Astrocyte of the spinal cord (primary cell): ENCODE measurements around the gene LAMTOR3.

ENCODE experiments used
- DNase-seq: peaks from one replicate; pipeline ENCODE4 v3.0.0; 2011; ENCODE audit warnings: low read depth, low spot score
- H3K4me3 ChIP-seq: 2 replicates; pipeline ENCODE4 v1.5.1; 2011; ENCODE audit warnings: low read depth, mild to moderate bottlenecking, low read length, moderate library complexity
- CTCF ChIP-seq: IDR thresholded peaks from 2 replicates; pipeline ENCODE4 v1.5.1; 2012; ENCODE audit warnings: low read depth, mild to moderate bottlenecking, low read length, inconsistent platforms
- in situ Hi-C: cut with HindIII; loops from 2 replicates; pipeline ENCODE4 v1.10.0; 2017; ENCODE audit warnings: low sequenced_read_pairs

The LAMTOR3 gene

GRCh38 chr4:99917575-99917974 is 23.3 kb upstream of the LAMTOR3 start:
- no peak for TF ChIP-seq CTCF
- in situ Hi-C loops, result no loop called here
- H3K4me3 ChIP-seq, result no peak overlapping the region
- DNase-seq, result no peak

GRCh38 chr4:99915449-99915848 is 21.2 kb upstream of the LAMTOR3 start:
- DNase-seq, result peak; percentile 4
- in situ Hi-C loops, result no loop called here
- H3K4me3 ChIP-seq, result no peak overlapping the region
- no peak for TF ChIP-seq CTCF

GRCh38 chr4:99894998-99895397 is 771 bp upstream of the LAMTOR3 start:
- in situ Hi-C loops, result no loop called here
- DNase-seq, result no peak
- H3K4me3 ChIP-seq, result peak overlapping the region; percentile 94
- TF ChIP-seq CTCF, result no peak

GRCh38 chr4:99893839-99894160 is 427 bp downstream of the LAMTOR3 start:
- in situ Hi-C loops, result no loop called here
- DNase-seq, result no peak
- H3K4me3 ChIP-seq, result peak overlapping the region; percentile 94
- no peak for TF ChIP-seq CTCF

- peak overlapping the region; percentile 94 for H3K4me3 ChIP-seq
- no peak for TF ChIP-seq CTCF
- in situ Hi-C loops, result no loop called here
- no peak for DNase-seq
Measured at GRCh38 chr4:99893029-99893428, 1.2 kb downstream of the LAMTOR3 start.

- TF ChIP-seq CTCF, result no peak
Measured at GRCh38 chr4:99891351-99891750, 2.9 kb downstream of the LAMTOR3 start.

GRCh38 chr4:99887837-99888236 is 6.4 kb downstream of the LAMTOR3 start:
- no peak for DNase-seq
- no peak overlapping the region for H3K4me3 ChIP-seq
- no peak for TF ChIP-seq CTCF
- in situ Hi-C loops, result no loop called here

More at GRCh38 chr4:99891351-99891750, 2.9 kb downstream of the LAMTOR3 start:
- DNase-seq, result no peak
- in situ Hi-C loops, result no loop called here
- H3K4me3 ChIP-seq, result no peak overlapping the region
